ENCODE results near the gene PTER. TPM values are rescaled to one million over a fixed set of nuclear protein-coding genes. Genes with fewer than 3 reads are reported as not detected.

The PTER gene
- total RNA-seq, 4 donors from 2014 or later: 7.1 to 19.5 (median 12.8) TPM

DNA sequence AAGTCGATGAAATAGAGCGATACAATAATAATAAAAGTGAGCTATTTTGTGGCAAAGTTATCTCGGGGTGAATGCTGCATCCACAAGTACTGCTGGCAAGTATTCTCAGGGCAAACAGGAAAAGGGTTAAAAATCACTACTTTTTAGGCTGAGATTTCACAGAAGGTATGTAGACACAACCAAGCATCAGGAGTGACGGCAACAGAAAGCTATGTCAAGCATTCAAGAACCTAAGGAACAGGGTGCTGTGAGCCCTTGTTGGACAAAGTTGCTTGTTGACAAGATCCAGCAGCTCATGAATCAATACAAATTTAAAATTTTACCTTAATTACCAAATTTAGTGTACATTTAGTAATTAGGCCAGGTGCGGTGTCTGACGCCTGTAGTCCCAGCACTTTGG, 126.1 kb downstream of the PTER start:
- TF ChIP-seq, protein P1, sequence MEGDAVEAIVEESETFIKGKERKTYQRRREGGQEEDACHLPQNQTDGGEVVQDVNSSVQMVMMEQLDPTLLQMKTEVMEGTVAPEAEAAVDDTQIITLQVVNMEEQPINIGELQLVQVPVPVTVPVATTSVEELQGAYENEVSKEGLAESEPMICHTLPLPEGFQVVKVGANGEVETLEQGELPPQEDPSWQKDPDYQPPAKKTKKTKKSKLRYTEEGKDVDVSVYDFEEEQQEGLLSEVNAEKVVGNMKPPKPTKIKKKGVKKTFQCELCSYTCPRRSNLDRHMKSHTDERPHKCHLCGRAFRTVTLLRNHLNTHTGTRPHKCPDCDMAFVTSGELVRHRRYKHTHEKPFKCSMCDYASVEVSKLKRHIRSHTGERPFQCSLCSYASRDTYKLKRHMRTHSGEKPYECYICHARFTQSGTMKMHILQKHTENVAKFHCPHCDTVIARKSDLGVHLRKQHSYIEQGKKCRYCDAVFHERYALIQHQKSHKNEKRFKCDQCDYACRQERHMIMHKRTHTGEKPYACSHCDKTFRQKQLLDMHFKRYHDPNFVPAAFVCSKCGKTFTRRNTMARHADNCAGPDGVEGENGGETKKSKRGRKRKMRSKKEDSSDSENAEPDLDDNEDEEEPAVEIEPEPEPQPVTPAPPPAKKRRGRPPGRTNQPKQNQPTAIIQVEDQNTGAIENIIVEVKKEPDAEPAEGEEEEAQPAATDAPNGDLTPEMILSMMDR (IDR thresholded peaks at IDR 0.05): no peak
- ATAC-seq (ENCODE audit: low FRiP score) (no peak), DNase-seq (ENCODE audit: low spot score) (no peak)

Small RNA genes within 50 kb of the gene (small RNA-seq; reads per million reads assigned to genes)
- not detected for gene RNU2-18P

Other genes with a start within 250 kb of the PTER start
- not detected for gene C1QL3, start 84.9 kb downstream of the PTER start, total RNA-seq

All from omental fat pad (tissue), 4 donors.